ENCODE results near the gene CNTN5. TPM values are rescaled to one million over a fixed set of nuclear protein-coding genes. Genes with fewer than 3 reads are reported as not detected.

The CNTN5 gene
- total RNA-seq, 2 experiments from 2014 or later = not detected

DNA sequence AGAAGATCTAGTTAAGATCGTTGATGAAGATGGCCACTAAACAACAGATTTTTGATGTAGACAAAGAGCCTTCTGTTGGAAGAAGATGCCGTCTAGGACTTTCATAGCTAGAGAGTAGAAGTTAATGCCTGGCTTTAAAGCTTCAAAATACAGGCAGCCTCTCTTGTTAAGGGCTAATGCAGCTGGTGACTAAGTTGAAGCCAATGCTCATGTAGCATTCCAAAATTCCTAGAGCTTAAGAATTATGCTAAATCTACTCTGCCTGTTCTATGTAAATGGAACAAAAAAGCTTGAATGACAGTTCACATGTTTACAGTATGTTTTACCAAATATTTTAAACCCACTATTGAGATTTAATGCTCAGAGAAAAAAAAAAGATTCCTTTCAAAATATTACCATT, 492.6 kb downstream of the CNTN5 start:
- ChIA-PET CTCF (no interaction called here), POLR2A (no interaction called here)
- Mint-ChIP-seq H3K27me3 (no peaks in the 10 kb centered on the region), H3K27ac (no peak overlapping the region), H3K4me3 (no peak overlapping the region), H3K4me1 (ENCODE audit: low read depth) (no peaks in the 10 kb centered on the region), H3K36me3 (ENCODE audit: low read depth) (no peaks in the 10 kb centered on the region), H3K9me3 (peaks cover 6% of the 10 kb centered on the region)
- DNase-seq = no peak
- TF ChIP-seq, protein P1, sequence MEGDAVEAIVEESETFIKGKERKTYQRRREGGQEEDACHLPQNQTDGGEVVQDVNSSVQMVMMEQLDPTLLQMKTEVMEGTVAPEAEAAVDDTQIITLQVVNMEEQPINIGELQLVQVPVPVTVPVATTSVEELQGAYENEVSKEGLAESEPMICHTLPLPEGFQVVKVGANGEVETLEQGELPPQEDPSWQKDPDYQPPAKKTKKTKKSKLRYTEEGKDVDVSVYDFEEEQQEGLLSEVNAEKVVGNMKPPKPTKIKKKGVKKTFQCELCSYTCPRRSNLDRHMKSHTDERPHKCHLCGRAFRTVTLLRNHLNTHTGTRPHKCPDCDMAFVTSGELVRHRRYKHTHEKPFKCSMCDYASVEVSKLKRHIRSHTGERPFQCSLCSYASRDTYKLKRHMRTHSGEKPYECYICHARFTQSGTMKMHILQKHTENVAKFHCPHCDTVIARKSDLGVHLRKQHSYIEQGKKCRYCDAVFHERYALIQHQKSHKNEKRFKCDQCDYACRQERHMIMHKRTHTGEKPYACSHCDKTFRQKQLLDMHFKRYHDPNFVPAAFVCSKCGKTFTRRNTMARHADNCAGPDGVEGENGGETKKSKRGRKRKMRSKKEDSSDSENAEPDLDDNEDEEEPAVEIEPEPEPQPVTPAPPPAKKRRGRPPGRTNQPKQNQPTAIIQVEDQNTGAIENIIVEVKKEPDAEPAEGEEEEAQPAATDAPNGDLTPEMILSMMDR (IDR thresholded peaks at IDR 0.05) = no peak
- no peak for ATAC-seq
- intact Hi-C loops (cut with micrococcal nuclease) = no loop called here

DNA sequence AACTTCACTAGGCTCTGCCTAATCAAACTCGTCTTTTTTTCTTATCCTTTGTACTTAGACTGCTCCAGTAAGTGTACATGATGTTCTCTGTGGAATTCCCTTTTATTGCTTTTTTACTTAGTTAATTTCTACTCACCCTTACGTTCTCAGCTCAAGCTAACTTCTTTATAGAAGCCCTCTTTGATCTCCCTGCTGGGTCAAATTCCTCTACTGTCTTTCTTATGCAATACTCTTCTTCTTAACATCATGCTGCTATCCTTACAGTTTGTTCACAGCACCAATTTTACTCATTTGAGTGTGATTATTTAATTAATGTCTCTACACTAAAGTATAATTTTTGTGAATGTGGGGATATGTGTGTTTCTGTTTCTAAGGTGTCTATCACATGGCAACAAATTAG, 498.3 kb downstream of the CNTN5 start:
- ATAC-seq (no peak), DNase-seq (no peak)
- H3K4me1 Mint-ChIP-seq (ENCODE audit: low read depth) = no peaks in the 10 kb centered on the region
- intact Hi-C loops (cut with micrococcal nuclease) = no loop called here
- no peaks in the 10 kb centered on the region for H3K36me3 Mint-ChIP-seq (ENCODE audit: low read depth)
- peaks cover 8% of the 10 kb centered on the region for H3K9me3 Mint-ChIP-seq
- H3K4me3 Mint-ChIP-seq = no peak overlapping the region
- no peak overlapping the region for H3K27ac Mint-ChIP-seq
- TF ChIP-seq, protein P1 (IDR thresholded peaks at IDR 0.05) = no peak
- no peaks in the 10 kb centered on the region for H3K27me3 Mint-ChIP-seq
- CTCF ChIA-PET = no interaction called here
- POLR2A ChIA-PET = no interaction called here

DNA sequence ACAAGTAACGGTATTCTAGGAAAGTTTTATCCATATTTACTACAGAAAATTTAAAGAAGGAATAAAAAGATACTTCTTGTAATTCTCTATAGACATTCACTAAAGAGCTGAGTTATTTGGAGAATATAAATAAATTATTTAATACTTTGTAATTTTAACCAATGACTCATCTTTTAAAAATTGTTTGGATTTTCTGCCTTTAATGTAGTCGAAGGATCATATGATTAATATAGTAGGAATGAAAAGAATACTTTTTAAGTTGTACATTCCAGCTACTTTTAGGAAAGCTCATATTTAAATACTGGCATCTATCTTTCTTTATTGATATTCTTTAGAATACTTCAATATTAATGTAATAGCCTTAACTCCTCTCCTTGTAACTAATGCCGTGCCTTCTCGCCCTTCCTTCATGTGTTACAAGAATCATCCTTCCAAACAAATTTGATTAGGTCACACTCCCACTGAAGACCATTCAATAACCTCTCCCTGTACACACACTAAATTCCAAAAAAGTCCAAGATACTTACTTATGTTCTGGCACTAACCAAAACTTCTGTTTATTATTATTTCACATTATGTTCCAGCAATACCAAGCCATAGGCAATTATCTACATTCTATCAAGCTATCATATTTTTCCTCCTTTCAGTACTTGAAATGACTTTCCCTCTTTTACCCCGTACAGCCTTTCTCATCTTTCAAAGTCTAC, 501.9 kb downstream of the CNTN5 start:
- DNase-seq = no peak
- H3K4me1 Mint-ChIP-seq (ENCODE audit: low read depth) = no peaks in the 10 kb centered on the region
- H3K27me3 Mint-ChIP-seq = no peaks in the 10 kb centered on the region
- no peak overlapping the region for H3K27ac Mint-ChIP-seq
- CTCF ChIA-PET = no interaction called here
- POLR2A ChIA-PET = no interaction called here
- no peak overlapping the region for H3K4me3 Mint-ChIP-seq
- intact Hi-C loops (cut with micrococcal nuclease) = no loop called here
- no peaks in the 10 kb centered on the region for H3K36me3 Mint-ChIP-seq (ENCODE audit: low read depth)
- peaks cover 12% of the 10 kb centered on the region for H3K9me3 Mint-ChIP-seq
- TF ChIP-seq, protein P1 (IDR thresholded peaks at IDR 0.05) = no peak
- no peak for ATAC-seq

DNA sequence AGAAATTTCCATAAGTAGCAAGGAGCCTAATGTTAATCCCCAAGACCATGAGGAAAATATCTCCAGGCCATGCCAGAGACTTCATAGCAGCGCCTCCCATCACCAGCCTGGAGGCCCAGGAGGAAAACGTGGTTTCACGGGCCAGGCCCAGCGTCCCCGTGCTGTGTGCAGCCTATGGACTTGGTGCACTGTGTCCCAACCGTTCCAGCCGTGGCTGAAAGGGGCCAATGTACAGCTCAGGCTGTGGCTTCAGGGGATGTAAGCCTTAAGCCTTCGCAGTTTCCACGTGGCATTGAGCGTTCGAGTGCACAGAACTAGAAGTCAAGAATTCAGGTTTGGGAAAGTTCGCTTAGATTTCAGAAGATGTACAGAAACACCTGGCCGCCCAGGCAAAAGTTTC, 510.7 kb downstream of the CNTN5 start:
- ChIA-PET CTCF (no interaction called here), POLR2A (no interaction called here)
- Mint-ChIP-seq H3K9me3 (peaks cover 18% of the 10 kb centered on the region), H3K36me3 (ENCODE audit: low read depth) (no peaks in the 10 kb centered on the region), H3K4me1 (ENCODE audit: low read depth) (no peaks in the 10 kb centered on the region), H3K27me3 (no peaks in the 10 kb centered on the region), H3K4me3 (no peak overlapping the region), H3K27ac (no peak overlapping the region)
- DNase-seq (no peak), ATAC-seq (no peak)
- TF ChIP-seq, protein P1 (IDR thresholded peaks at IDR 0.05) = no peak
- intact Hi-C loops (cut with micrococcal nuclease) = no loop called here

DNA sequence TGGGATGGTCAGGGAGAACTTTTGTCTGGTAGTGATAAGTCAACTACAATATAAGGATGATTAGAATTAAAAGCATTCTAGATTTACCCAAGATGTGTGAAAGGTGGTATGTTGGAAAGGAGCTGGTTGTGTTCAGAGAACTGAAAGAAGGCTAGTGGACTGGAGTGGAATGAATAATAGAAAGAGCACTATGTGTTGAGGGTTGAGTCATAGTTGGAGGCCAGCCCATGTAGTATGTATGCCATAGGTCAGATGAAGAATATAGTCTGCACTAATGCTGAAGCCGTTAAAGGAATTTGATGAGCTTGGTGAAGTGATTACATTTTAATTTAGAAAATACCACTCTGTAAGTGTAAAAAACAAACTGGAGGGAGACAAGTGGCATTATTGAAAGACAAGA, 514.1 kb downstream of the CNTN5 start:
- TF ChIP-seq, protein P1 (IDR thresholded peaks at IDR 0.05) = no peak
- intact Hi-C loops (cut with micrococcal nuclease) = no loop called here
- no peak for DNase-seq
- no peaks in the 10 kb centered on the region for H3K4me1 Mint-ChIP-seq (ENCODE audit: low read depth)
- no peak overlapping the region for H3K27ac Mint-ChIP-seq
- H3K27me3 Mint-ChIP-seq = no peaks in the 10 kb centered on the region
- ChIA-PET POLR2A (no interaction called here), CTCF (no interaction called here)
- peaks cover 11% of the 10 kb centered on the region for H3K9me3 Mint-ChIP-seq
- no peak overlapping the region for H3K4me3 Mint-ChIP-seq
- no peak for ATAC-seq
- H3K36me3 Mint-ChIP-seq (ENCODE audit: low read depth) = no peaks in the 10 kb centered on the region

Measured in activated CD8-positive, alpha-beta T cell treated with anti-CD3 and anti-CD28 coated beads for 36 hours (primary cell).